ENCODE results near the gene MRPL19.

Gene MRPL19

DNA sequence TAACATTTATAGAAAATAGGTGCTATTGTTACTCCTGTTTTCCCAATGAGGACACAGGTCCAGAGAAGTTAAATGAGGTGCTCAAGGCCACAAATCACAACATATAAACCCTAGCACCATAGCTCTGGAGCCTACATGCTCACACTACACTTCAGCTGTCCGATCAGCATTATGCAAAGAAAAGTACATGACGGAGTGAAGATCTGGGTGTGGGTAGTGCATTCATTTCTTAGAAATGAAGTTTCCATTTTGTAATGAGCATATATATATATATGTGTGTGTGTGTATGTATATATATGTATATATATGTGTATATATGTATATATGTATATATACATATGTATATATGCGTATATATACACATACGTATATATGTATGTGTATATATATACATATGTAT lies 30.2 kb upstream of the MRPL19 start:
- no peak for DNase-seq (ENCODE audit: low read depth)

DNA sequence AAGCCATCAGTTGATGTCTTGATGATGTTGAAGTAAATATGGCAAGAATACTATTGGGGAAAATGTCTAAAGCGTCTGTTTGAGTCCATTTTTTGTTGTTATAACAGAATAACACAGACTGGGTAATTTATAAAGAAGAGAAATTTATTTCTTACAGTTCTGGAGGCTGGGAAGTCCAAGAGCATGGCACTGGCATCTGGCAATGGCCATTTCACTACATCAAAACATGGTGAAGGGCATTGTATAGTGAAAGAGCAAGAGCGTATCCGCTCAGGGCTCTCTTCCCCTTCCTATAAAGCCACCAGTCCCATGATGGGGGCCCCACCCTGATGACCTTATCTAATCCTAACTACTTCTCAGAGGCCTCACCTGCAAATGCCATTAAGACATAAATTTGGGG lies 29.6 kb upstream of the MRPL19 start:
- DNase-seq (ENCODE audit: low read depth) = no peak

DNA sequence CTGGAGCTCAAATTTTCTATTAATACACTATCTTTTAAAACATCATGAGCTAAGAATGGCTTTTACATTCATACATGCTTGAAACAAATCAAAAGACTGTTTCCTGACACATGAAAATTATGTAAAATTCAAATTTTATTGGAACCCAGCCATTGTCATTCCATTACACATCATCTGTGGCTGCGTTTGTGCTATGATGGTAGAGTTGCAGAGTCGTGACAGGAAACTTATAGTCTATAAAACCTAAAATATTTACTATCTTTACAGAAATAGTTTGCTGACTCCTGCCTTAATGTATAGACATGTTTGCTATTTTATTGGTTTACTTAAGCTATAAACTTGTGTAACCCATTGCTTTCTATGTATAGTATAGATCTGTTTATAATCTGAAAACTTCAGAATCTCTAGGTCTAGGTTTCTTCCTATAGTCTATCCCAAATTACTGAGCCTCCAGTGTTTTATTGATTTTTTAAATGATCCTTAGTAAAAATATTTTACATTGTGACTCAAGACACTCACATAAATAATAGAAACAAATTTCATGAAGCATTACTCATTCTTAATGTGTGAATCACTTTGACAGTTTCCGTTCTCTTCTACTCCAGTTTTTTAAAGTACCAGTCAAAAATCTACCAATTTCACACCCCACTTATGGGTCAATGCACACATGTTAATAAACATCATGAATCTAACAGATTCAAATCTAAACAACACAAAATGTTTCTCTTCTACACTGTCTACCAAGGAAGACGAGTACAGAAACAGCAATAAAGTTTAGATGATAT lies 26.4 kb upstream of the MRPL19 start:
- DNase-seq (ENCODE audit: low read depth) = peak; percentile 56

DNA sequence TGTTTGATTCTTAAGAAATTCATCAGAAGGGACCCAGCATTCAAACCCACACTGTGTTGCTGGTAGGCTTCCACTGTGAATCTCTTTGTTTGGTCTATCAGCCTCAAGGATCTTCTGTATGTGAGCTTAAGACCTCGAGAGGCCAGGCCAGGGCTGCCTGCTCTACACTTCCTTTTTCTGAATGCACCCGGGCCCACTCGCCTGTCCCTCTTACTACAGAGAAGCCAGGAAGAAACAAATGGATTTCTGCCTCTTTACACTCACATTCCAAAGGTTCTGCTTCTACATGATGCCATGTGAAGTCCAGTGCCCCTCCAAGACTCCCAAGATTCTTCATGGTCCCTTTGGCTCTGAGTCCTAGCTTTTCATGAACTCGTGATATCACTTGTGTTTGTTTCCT lies 25.4 kb upstream of the MRPL19 start:
- no peak for DNase-seq (ENCODE audit: low read depth)

DNA sequence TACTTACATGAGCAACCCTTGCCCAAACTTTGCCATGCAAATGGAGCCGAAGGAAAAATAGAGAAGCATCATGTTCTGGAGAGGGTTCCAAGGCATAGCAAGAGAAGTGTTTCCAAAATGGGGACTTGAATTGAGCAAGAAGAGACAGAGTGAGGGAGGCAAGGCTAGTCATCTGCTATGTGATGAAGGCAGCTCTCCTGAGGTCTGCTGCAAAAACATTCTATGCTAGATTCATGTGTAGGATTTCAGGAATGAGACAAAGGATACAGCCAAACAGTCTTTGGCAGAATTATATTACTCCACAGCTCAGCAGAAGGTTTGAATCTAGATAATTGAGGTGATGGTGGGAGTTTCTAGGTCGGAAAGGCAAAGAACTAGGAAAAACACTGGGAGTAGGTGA lies 24.1 kb upstream of the MRPL19 start:
- no peak for DNase-seq (ENCODE audit: low read depth)

DNA sequence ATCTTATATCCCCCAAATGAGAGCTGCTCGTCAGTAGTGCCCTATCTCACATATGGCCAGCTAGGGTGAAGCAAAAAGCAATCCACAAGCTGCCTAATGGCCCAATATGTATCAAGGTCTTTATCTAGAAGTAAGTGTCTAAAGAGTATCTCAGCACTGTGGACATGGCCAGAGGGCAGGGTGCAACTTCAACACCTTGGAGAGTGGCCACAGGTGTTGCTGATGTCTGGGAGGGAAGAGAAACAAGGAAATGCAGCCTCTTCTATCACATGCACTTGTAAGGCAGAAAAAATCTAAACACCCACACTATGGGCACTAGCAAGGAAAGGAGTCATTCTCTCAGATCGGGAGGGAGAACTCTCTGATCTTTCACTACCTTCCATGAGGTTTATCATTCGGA lies 23.7 kb upstream of the MRPL19 start:
- no peak for DNase-seq (ENCODE audit: low read depth)

DNA sequence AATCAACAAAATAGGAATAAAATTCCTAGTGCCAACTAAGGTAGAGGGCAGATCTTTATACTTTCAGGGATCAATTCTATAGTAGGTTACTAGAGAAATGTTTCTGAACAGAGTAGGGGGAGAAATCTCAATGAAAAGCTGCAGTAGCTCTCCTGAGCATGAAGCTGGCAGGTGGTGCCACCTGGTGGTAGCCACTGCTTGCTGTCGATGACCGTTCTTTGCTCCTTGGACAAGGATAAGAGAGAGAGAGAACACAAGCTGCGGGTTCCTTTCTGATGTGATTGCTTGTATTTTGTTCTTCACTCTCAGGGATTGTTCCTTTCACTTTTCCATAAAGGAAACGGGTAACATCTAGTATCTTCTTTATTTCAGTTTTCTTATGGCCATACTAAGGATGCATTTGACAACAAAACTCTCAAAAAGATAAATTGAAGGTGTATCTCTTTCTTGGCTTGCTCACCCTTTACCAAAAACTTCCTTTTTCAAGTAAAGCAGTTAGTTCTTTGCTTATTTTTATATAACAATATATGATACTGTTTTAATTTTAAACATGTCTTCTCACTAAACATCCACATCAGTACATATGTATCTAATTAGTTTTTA lies 18.6 kb upstream of the MRPL19 start:
- peak; percentile 79 for DNase-seq (ENCODE audit: low read depth)

DNA sequence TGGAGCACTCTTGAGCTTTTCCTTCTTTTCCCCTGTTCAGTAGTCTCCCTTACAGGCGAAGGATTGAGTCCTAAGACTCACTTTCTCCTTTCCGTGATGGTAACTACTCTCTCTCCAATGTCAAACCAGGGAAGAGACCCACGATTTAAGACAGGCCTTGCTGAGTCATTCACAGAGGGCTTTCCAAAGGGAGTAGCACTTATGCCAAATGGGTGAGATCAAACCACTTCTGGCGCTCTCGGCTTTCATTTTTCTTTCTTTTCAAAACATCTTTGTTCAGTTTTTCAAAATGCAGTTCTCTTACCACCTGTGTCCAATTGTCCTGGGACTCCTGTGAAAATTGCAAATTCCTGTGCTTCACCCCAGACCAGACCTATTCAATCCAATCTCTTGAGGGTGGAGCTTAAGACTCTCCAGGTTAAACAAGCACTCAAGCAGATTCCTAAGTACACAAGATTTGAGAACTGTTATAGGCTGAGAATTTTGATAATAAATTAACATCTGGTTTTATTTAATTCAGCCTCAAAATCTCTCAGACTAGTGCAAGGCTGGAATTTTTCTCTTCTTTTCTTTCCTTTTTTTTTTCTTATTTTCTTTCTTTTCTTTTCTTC lies 14.4 kb upstream of the MRPL19 start:
- peak; percentile 45 for DNase-seq (ENCODE audit: low read depth)

DNA sequence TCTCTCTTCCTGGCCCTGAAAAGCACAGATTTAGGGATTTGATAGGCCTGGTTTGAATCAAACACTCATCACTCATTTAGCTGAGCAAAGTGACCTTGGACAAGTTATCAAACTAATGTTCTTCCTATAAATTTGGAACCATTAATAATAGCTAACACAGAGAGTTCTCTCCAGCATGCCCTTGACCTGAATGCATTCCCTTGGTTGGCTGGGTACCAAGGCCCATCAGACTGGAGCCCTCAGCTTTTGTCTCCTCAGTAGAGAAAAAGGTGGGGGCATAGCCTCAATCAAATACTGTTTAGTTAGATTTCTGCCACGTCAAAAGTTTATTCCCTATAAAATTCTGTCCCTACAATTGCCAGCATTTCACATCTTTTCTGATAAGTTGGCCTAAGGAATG lies 13.8 kb upstream of the MRPL19 start:
- no peak for DNase-seq (ENCODE audit: low read depth)

DNA sequence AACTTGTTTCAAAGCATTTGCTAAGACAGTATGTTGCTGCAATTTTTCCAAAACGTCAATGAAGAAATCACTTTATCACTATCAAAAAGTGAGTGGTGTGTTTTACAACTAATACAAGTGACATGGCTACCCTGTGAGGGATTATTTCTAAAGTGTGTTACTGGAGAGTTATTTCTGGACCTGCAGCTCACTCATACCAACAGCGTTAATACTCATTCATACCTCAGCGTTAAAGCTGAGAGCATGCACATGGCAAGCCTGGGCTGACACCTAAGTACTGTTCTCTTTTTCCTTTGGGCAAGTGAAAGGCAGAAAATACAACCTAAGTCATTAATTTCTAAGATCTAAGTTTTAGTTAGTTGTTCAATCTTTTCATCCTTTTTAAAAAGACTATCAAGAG lies 13.0 kb upstream of the MRPL19 start:
- DNase-seq (ENCODE audit: low read depth) = no peak

DNA sequence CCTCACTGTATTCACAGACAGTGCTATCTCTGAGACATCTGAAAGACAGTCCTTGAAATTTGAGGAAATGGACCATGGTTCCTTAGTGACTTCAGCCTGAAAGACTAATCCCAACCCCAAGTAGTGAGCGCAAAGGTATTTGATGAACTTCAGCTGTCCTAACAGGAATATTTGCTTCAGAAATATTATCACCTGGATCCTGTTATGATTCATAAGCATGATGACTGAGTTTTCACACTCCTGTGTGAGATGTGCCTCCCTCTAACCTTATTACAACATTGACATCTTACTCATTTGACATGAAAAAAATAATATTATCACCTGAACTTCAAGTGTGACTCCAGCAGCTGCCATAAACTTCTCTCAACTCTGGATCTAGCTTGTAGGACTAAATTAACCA lies 11.6 kb upstream of the MRPL19 start:
- DNase-seq (ENCODE audit: low read depth) = no peak

DNA sequence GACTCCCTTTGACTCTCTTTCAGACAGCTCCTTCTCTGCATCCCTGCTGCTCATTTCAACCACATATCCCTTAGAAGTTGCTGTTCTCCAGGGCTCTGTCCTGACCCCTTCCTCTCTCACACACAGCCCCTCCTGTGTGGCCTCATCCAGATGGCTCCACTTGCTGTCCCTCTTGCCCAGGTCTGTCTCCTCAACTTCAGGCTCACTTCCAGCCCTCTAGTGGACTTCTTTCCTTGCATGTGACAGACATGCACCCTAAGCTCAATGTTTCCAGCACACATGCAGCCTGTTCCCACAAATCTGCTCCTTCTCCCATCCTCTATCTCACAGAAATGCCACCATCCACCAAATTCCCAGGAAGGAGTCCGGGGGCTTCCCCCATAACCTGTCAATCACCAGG lies 9.0 kb upstream of the MRPL19 start:
- DNase-seq (ENCODE audit: low read depth) = no peak

DNA sequence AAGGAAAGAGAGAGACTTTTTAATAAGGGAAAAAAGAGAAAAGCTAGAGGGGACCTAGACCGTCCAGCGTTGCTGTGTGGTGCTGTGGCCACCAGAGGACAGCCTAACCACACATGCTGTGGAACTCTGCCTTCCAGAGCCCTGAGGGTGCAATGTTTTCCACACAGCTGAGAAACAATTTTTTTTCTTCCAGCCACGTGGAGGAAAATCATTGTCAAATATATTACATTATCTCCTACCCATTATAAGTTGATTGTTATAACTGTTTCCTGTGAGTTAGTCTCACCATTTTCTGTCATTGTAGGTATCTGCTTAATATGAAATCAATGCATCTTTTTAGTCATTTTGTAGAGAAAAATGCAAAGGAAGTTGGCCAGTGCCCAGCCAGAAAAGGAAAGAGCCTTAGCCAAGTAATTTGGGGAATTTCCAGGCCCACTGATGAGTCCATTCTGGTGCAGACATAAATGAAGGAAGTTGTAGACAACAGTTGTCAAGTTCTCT lies 5.9 kb upstream of the MRPL19 start:
- peak; percentile 82 for DNase-seq (ENCODE audit: low read depth)

DNA sequence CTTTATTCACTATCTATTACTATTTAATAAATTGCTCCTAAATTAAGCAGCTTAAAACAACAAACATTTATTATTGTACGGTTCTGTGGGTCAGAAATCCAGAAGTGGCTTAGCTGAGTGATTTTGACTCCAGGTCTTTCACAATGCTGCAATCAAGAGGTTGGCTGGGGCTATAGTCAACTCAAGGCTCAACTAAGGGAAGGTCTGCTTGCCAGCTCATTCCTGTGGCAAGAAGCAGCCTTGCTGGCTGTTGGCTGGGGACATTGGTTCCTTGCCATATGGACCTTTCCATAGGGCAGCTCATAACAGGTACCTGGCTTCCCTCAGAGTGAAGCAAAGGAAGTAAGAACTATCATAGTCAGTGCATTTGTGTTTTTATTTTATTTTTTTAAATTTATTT lies 5.0 kb upstream of the MRPL19 start:
- DNase-seq (ENCODE audit: low read depth) = no peak

DNA sequence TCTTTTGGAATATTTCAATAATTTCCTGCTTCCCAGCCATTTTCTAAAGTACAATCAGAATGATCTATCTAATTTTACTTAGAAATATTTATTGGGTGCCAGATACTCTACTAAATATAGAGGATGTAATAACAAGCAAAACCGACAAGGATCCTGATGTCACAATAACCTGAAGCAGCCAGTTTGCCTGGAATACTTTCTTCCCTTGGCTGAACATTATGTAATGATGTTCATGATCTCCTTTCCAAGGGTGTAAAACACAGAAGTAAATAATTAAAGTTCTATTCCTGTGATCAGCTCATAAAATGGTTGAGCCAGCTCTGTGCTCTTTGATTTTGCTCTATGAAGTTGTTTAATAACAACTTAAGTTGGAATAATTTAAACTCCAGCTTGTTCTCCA lies 2.6 kb upstream of the MRPL19 start:
- no peak for DNase-seq (ENCODE audit: low read depth)

DNA sequence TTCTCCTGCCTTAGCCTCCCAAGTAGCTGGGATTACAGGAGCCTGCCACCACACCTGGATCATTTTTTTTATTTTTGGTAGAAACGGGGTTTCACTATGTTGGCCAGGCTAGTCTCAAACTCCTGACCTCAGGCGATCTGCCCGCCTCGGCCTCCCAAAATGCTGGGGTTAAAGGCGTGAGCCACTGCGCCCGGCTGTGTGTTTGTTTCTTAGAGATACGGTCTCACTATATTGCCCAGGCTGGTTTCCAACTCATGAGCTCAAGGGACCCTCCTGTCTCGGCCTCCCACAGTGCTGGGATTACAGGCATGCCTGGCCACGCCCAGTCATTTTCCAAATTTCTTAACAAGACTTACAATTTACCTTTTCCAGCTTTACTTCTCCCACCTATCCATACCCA lies 940 bp upstream of the MRPL19 start:
- no peak for DNase-seq (ENCODE audit: low read depth)

DNA sequence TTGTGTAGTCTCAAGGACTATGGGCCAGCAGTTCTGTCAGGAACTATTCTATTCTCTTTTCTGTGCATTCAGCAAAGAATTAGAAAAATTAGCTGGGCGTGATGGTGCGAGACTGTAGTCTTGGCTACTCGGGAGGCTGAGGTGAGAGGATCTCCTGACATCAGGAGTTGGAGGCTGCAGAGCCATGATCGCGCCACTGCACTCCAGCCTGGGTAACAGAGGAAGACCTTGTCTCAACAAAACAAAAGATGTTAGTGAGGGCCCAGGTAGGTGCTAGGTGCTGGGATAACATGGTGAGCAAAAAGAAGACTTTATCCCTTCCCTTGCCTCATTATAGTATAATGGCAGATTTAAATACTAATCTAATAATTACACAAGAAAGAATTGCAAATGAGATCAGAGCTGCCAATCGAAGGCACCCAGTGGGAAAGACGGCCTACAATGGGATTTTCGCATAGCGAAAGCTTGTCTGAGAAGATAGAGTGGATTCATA lies 447 bp upstream of the MRPL19 start:
- DNase-seq (ENCODE audit: low read depth) = no peak

DNA sequence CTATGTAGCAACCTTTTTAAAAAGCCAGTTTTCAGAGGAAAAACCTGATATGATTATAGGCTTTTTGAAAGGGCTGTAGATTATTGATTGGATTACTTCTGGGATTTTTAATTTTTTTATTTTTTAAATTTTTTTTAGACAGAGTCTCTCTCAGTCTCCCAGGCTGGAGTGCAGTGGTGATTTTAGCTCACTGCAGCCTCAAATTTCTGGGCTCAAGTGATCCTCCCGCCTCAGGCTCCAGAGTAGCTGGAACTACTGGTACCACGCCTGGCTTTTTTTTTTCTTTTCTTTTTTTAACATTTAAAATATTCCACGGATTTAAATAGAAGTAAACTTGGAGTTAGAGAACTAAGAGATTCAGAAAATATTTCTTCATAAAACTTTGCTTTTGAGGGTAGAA lies 1.2 kb downstream of the MRPL19 start:
- no peak for DNase-seq (ENCODE audit: low read depth)

DNA sequence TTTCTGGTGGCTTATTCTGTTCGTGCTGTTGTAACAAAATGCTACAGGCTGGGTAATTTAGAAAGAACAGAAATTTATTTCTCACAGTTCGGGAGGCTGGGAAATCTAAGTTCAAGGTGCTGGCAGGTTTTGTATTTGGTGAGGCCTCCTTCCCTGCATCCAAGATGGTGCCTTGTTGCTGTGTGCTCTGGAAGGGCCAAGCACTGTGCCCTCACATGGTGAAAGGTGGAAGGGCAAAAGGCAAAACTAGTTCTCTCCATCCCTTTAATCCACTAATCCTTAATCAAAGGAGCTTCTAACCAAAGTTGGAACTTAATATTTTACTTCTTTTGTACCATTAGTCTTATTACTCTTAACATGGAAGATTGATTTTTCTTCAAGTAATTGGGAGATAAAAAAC lies 7.4 kb downstream of the MRPL19 start:
- DNase-seq (ENCODE audit: low read depth) = no peak

DNA sequence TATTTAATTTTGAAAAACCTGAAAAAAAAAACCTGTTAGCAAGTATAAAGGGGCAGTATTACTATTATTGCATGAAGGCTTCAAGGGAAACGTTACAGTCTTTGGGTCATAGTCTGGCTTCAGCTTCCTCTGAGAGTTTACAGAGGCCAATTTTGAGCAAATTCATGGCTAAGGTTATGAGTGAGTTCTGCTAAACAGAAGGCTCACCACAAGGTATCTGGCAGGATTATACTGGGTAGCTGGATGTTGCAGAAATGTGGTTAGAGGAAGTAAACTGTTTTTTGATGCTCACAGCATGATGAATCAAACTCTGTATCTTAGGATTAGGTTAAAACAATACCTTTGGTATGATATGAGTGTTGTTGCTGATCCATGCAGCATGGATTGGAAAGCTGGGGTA lies 9.3 kb downstream of the MRPL19 start:
- no peak for DNase-seq (ENCODE audit: low read depth)

DNA sequence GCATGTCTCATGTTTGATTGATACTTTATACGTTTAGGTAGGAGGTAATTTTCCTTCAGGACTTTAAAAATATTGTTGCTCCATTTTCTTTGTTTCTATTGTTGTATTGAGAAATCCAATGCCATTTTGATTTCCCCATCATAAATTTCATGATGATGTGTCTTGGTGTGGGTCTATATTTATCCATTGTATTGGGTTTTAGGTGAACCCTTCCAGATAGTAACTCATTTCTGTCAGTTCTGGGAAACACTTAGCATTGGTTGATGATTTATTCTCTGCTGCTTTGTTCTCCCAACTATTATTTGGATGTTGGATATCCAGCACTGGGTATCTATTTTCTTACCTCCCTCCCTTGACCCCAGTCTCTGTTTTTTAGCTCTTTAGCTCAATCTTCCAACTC lies 10.0 kb downstream of the MRPL19 start:
- DNase-seq (ENCODE audit: low read depth) = no peak

DNA sequence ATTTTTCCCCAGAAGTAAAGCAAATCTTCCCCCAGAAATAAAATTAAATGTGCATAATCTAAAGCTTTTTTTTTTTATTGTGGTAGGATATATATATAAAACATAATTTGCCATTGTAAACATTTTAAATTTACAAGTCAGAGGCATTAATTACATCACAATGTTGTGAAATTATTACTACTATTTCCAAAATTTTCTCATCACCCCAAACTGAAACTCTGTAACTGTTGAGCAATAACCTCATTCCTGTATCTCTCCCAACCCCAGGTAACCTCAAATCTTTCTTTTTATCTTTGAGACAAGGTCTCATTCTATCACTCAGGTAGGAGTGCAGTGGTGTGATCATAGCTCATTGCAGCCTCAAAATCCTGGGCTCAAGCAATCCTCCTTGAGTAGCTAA lies 11.2 kb downstream of the MRPL19 start:
- no peak for DNase-seq (ENCODE audit: low read depth)

DNA sequence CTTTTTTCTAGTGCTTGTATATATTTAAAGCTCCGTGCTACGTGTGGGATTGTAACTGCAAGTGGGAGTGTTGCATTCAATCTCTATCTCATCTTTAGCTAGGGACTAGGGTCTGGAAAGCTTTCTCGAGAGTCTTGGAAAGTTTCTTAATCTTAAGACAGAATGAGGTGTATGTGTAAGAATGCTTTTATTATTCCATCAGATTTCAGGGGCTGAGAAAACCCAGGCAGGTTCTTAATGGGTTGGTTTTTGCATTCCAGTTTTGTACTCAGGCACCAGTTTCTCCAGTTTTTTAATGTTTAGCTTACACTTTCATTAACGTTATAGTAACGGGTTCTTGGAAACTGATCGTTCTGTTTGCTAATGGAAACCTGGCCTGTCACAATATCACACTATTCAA lies 20.3 kb downstream of the MRPL19 start:
- DNase-seq (ENCODE audit: low read depth) = no peak
